Endodermal cell (in vitro differentiated cells): Measurements from ENCODE around the gene CRISPLD2. TPM values are rescaled to one million over a fixed set of nuclear protein-coding genes. Genes with fewer than 3 reads are reported as not detected.

Experiments
- DNase-seq: peaks from one replicate; pipeline ENCODE4 v3.0.0-alpha.2; 2017
- H3K27ac ChIP-seq: 2 replicates; pipeline ENCODE4 v1.5.1; 2013; ENCODE audit warnings: mild to moderate bottlenecking, low read depth, low read length, moderate library complexity
- H3K27me3 ChIP-seq: 2 replicates; pipeline ENCODE4 v1.6.1; 2013; ENCODE audit warnings: mild to moderate bottlenecking, low read length, moderate library complexity; ENCODE audit not compliant: insufficient read depth, control insufficient read depth, poor library complexity, severe bottlenecking
- H3K36me3 ChIP-seq: 2 replicates; pipeline ENCODE4 v1.7.0; 2013; ENCODE audit warnings: mild to moderate bottlenecking, low read length, moderate library complexity; ENCODE audit not compliant: control insufficient read depth, insufficient read depth
- H3K4me1 ChIP-seq: one replicate; pipeline ENCODE4 v1.7.0; 2013; ENCODE audit warnings: low read length; ENCODE audit not compliant: control insufficient read depth, insufficient read depth
- H3K4me3 ChIP-seq: 2 replicates; pipeline ENCODE4 v1.5.1; 2013; ENCODE audit warnings: mild to moderate bottlenecking, low read length, moderate library complexity
- H3K9ac ChIP-seq: 2 replicates; pipeline ENCODE4 v1.6.1; 2013; ENCODE audit warnings: mild to moderate bottlenecking, low read length, moderate library complexity; ENCODE audit not compliant: poor library complexity, severe bottlenecking; ENCODE audit errors: extremely low read depth
- H3K9me3 ChIP-seq: 2 replicates; pipeline ENCODE4 v1.6.1; 2013; ENCODE audit warnings: mild to moderate bottlenecking, low read length, moderate library complexity; ENCODE audit not compliant: control insufficient read depth
- H3K27ac Mint-ChIP-seq: 2 replicates; pipeline ENCODE4 v1.8.0; 2020; ENCODE audit warnings: mixed read lengths
- H3K27me3 Mint-ChIP-seq: 2 replicates; pipeline ENCODE4 v1.8.0; 2021; ENCODE audit warnings: mild to moderate bottlenecking, mixed read lengths; ENCODE audit not compliant: insufficient read depth
- H3K36me3 Mint-ChIP-seq: 2 replicates; pipeline ENCODE4 v1.8.0; 2020; ENCODE audit warnings: low read depth, mixed read lengths
- H3K4me1 Mint-ChIP-seq: 2 replicates; pipeline ENCODE4 v1.8.0; 2020; ENCODE audit warnings: mixed read lengths
- H3K4me3 Mint-ChIP-seq: 2 replicates; pipeline ENCODE4 v1.8.0; 2020; ENCODE audit warnings: mild to moderate bottlenecking, moderate library complexity, mixed read lengths
- H3K9me3 Mint-ChIP-seq: 2 replicates; pipeline ENCODE4 v1.8.0; 2020; ENCODE audit warnings: mild to moderate bottlenecking, mixed read lengths
- CTCF ChIP-seq: fragments of 200-600 bp; sonication (generic); conservative IDR thresholded peaks from 2 replicates; pipeline ENCODE4 v1.5.0; 2021; ENCODE audit warnings: antibody characterized with exemption, mild to moderate bottlenecking
- WGBS, 2 experiments: methylation state at CpG; one replicate each; pipeline versions ENCODE4 v1.1.5 to v1.1.7; 2013; ENCODE audit warnings: missing lambda C conversion rate in 2 of 2, mixed read lengths in 1 of 2; ENCODE audit not compliant: insufficient coverage in 1 of 2, insufficient read length in 1 of 2; 5-methylcytosine and 5-hydroxymethylcytosine counted together
- total RNA-seq, 2 donors: library from RNA; stranded (reverse); fragmentation: NEBNext Ultra II Directional in 1 of 2; extraction: Animal tissue kit (Norgen Biotek cat#: 25700) in 1 of 2; gene quantifications; 2 replicates in 1 of 2; 3 replicates in 1 of 2; pipeline ENCODE4 v1.2.1, GENCODE V29; 2021

CRISPLD2 gene
- total RNA-seq, 2 donors from 2014 or later: 5.0 to 9.3 TPM

GRCh38 chr16:84806890-84807258 is 12.9 kb upstream of the CRISPLD2 start:
- no peak for TF ChIP-seq CTCF
- H3K36me3 Mint-ChIP-seq: no peaks in the 10 kb centered on the region
- no peaks in the 10 kb centered on the region for H3K9me3 ChIP-seq
- H3K9me3 Mint-ChIP-seq: peaks cover 9% of the 10 kb centered on the region
- no peaks in the 10 kb centered on the region for H3K4me1 Mint-ChIP-seq
- H3K4me3 ChIP-seq: no peak overlapping the region
- no peak for DNase-seq
- H3K27me3 ChIP-seq: no peaks in the 10 kb centered on the region
- H3K27ac ChIP-seq: no peak overlapping the region
- H3K36me3 ChIP-seq: no peaks in the 10 kb centered on the region
- no peaks in the 10 kb centered on the region for H3K4me1 ChIP-seq
- no peak overlapping the region for H3K27ac Mint-ChIP-seq
- H3K4me3 Mint-ChIP-seq: no peak overlapping the region
- no peak overlapping the region for H3K9ac ChIP-seq
- H3K27me3 Mint-ChIP-seq: peaks cover 2% of the 10 kb centered on the region
- WGBS, 2 experiments: 92 to 94% methylated on average over 9 to 10 of the region's 10 CpGs

- H3K27ac Mint-ChIP-seq: no peak overlapping the region
- Histone ChIP-seq H3K27ac (no peak overlapping the region), H3K27me3 (no peaks in the 10 kb centered on the region), H3K4me1 (no peaks in the 10 kb centered on the region), H3K9ac (no peak overlapping the region), H3K36me3 (no peaks in the 10 kb centered on the region), H3K9me3 (no peaks in the 10 kb centered on the region), H3K4me3 (no peak overlapping the region)
- no peak for TF ChIP-seq CTCF
- WGBS, 2 experiments: 87 to 96% methylated on average over 3 to 7 of the region's 7 CpGs
- no peak overlapping the region for H3K4me3 Mint-ChIP-seq
- no peak for DNase-seq
- H3K9me3 Mint-ChIP-seq: peaks cover 9% of the 10 kb centered on the region
- peaks cover 11% of the 10 kb centered on the region for H3K27me3 Mint-ChIP-seq
- no peaks in the 10 kb centered on the region for H3K36me3 Mint-ChIP-seq
- no peaks in the 10 kb centered on the region for H3K4me1 Mint-ChIP-seq
Observed at GRCh38 chr16:84807776-84808175, 12.0 kb upstream of the CRISPLD2 start.

GRCh38 chr16:84808826-84809225 is 11.0 kb upstream of the CRISPLD2 start:
- Mint-ChIP-seq H3K27me3 (peaks cover 19% of the 10 kb centered on the region), H3K27ac (no peak overlapping the region), H3K4me3 (no peak overlapping the region), H3K4me1 (no peaks in the 10 kb centered on the region), H3K36me3 (no peaks in the 10 kb centered on the region), H3K9me3 (peaks cover 7% of the 10 kb centered on the region)
- Histone ChIP-seq H3K9ac (no peak overlapping the region), H3K4me3 (no peak overlapping the region), H3K9me3 (no peaks in the 10 kb centered on the region), H3K27me3 (no peaks in the 10 kb centered on the region), H3K27ac (no peak overlapping the region), H3K4me1 (no peaks in the 10 kb centered on the region), H3K36me3 (no peaks in the 10 kb centered on the region)
- no peak for DNase-seq
- 90 to 96% methylated on average over 4 to 8 of the region's 8 CpGs for whole genome bisulfite sequencing, 2 experiments
- TF ChIP-seq CTCF: no peak
